HPDE6-E6E7 (cell line): ENCODE measurements around the gene RASAL3.
"Not testable (repeated sequence)": the region's sequence is repeated elsewhere in the genome, so short reads cannot be mapped to it uniquely, and the experiment has no call there.

Experiments used
- DNase-seq: peaks from one replicate; pipeline ENCODE4 v3.0.0; 2011; ENCODE audit warnings: missing footprints; ENCODE audit errors: extremely low spot score

RASAL3 gene

GRCh38 chr19:15421136-15421695, 43.1 kb downstream of the RASAL3 start:
- DNase-seq = no peak

- no peak for DNase-seq
These were observed 44.8 kb downstream of the RASAL3 start for GRCh38 chr19:15419413-15420025.

GRCh38 chr19:15418579-15419412, 45.5 kb downstream of the RASAL3 start, which contains the start of gene AKAP8L:
AKAP8L (minus strand) TSS chr19:15418988; CDS start chr19:15418923, 65 bp downstream.
- DNase-seq = peak; percentile 98

- no peak for DNase-seq
These were observed 46.1 kb downstream of the RASAL3 start for GRCh38 chr19:15418231-15418578.

- DNase-seq = no peak
These were observed 46.6 kb downstream of the RASAL3 start for GRCh38 chr19:15417699-15418098.

GRCh38 chr19:15412832-15413231, 51.5 kb downstream of the RASAL3 start:
- no peak for DNase-seq

- not testable (repeated sequence) for DNase-seq
These were observed 53.0 kb downstream of the RASAL3 start for GRCh38 chr19:15411351-15411750.

GRCh38 chr19:15404780-15405211, 59.5 kb downstream of the RASAL3 start:
- DNase-seq = no peak

- DNase-seq = no peak
These were observed 60.1 kb downstream of the RASAL3 start for GRCh38 chr19:15404097-15404779.

- no peak for DNase-seq
These were observed 61.2 kb downstream of the RASAL3 start for GRCh38 chr19:15403151-15403531.

- no peak for DNase-seq
These were observed 61.8 kb downstream of the RASAL3 start for GRCh38 chr19:15402411-15403150.
